ENCODE results near the gene PLCG1.

The PLCG1 gene

GRCh38 chr20:41182296-41183212 lies 45.2 kb downstream of the PLCG1 start:
- DNase-seq = no peak

DNA sequence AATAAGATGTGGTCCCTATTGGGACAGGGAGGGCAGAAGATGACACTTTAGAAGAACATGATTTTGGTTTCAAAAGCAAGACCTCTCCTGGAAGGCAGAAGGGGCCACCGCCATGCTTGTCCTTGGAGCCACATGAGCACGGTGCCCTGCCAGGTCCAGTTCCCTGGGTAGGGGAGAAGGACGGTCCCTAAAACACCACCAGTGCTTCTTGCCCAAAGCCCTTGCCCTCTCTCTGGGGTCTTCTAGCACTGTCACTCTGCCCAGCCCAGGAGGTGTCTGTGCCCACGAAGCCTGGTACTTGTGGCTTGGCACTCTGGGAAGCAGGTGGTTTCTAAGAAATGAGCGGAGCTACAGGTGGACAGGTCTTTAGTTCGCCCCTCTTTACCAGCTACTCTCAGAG lies 46.0 kb downstream of the PLCG1 start:
- DNase-seq = no peak

DNA sequence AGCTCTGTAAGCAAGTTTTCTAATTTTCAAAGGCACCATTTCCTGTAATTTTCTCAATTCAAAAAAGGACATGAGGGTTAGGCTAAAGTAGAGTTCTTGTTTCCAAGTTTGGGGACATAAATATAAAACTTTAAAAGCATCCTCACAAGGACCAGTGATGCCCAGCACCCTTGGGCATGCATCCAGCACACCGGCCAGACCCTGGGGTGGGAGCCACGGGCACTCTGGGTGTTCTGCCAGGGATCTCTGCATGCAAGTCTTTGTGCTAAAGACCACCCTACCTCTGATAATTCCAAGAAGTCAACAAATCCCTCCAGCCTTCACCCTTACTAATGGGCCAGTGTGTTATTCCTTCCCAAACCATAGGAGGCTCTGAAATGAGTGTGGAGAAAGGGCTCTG lies 46.5 kb downstream of the PLCG1 start:
- no peak for DNase-seq

DNA sequence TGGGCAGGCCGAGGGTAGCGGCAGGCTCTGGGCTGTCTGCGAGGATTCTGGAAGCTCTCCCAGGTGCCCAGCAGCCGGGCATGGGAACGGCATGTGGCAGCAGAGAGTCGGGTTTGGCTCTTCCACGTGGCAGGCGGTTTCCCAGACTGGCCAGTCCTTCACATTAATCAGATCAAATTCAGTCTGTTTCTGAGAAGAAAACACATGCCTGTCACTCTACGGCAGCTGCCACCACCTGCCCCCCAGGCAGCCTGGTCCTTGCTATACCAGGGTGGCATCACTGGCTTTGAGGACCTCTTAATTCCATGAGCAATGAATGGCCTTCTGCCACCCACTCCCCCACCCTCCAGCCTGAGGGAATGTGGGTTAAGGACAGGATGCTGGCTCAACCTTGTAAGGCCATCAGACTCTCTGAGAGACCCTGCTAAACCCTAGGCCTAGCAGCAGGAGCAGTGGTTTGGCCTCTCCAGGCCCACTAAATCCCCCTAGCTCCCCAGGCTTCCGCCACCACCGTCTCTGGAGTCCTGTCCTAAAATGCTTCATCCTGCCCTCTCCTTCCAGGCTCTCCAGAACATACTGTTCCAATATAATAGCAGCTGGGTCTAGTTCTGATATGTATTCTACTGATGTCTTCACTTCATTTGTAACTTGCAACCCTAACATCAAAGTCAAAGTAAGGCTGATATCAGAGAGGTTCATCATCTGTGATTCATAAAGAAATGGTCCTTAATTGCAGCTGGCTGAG lies 47.8 kb downstream of the PLCG1 start:
- DNase-seq = no peak

GRCh38 chr20:41187668-41188067 lies 50.3 kb downstream of the PLCG1 start:
- DNase-seq = no peak

- no peak for DNase-seq
Observed at GRCh38 chr20:41191562-41192500, 54.5 kb downstream of the PLCG1 start.

- no peak for DNase-seq
Observed at GRCh38 chr20:41192575-41192974, 55.2 kb downstream of the PLCG1 start.

DNA sequence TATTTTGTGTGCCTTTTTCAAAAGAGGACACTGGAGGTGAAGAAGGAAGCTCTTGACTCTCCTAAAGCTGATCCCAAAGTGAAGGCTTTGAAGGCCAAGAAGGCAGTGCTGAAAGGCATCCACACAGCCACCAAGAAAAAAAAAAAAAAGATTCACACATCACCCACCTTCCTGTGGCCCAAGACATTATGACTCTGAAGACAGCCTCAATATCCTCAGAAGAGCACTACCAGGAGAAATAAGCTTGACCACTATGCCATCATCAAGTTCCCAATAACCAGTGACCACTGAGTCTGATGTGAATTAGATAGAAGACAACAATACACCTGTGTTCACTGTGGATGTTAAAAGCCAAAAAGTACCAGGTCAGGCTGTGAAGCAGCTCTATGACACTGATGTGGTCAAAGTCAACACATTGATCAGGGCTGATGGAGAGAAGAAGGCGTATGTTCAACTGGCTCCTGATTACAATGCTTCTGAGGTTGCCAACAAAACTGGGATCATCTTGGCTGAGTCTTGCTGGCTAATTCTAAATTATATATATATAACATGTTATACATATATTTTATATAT lies 59.4 kb downstream of the PLCG1 start:
- DNase-seq = no peak

- no peak for DNase-seq
Observed at GRCh38 chr20:41198443-41198842, 61.1 kb downstream of the PLCG1 start.

- no peak for DNase-seq
Observed at GRCh38 chr20:41200446-41201202, 63.3 kb downstream of the PLCG1 start.

DNA sequence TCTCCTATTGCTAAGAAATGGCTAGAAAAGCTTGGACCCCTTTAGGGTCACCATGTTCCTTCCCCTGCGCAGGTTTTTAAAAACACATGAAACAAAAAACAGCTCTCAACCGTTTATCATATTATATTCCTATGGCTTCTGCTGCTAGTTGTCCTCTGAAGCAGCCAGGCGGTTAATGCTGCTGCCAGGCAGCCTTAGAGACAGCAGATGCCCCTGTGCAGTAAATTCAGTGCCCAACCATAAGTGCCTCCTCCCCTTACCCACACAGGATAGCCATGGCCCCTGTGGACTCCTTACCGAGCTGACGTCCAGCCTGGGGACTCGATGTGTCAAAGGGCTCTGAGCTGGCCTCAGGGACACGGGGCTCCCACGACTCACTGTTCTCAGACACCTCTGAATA lies 64.4 kb downstream of the PLCG1 start:
- no peak for DNase-seq

DNA sequence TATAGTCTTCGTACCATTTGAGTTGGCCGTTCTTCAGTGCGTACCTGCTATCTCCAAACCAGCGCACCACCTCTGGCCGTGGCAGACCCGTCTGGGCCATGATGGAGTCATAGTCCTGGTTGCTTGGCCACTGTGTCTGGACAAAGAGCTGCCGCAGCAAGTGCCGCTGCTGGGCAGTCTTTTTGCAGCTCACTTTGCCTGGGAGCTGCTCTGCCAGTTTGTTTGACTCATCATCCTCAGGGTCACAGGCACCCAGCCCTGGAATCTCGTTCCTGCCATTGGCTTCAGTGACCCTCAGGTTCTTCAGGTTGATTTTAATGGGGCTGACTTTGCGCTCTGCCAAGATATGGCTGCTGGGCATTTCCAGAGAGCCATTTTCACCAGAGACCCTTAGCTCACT lies 65.1 kb downstream of the PLCG1 start:
- no peak for DNase-seq

DNA sequence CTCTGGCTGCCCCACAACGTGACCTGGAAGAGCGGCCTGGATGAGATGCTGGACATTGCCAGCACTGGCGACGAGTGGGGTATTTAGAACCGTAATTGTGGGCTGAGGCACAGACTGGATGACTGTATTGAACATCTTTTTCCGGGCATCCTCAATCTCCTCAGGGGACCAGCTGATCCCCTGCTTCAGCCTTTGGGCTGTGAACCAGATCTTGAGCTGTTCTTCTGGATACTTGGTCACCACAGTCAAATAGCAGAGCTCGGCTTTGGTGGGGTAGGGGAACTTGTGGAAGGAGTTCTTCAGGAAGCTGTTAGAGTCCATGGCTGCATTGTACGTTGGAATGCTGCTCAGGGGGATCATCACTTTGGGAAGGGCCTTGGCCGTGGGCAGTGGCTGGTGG lies 66.3 kb downstream of the PLCG1 start:
- DNase-seq = no peak

DNA sequence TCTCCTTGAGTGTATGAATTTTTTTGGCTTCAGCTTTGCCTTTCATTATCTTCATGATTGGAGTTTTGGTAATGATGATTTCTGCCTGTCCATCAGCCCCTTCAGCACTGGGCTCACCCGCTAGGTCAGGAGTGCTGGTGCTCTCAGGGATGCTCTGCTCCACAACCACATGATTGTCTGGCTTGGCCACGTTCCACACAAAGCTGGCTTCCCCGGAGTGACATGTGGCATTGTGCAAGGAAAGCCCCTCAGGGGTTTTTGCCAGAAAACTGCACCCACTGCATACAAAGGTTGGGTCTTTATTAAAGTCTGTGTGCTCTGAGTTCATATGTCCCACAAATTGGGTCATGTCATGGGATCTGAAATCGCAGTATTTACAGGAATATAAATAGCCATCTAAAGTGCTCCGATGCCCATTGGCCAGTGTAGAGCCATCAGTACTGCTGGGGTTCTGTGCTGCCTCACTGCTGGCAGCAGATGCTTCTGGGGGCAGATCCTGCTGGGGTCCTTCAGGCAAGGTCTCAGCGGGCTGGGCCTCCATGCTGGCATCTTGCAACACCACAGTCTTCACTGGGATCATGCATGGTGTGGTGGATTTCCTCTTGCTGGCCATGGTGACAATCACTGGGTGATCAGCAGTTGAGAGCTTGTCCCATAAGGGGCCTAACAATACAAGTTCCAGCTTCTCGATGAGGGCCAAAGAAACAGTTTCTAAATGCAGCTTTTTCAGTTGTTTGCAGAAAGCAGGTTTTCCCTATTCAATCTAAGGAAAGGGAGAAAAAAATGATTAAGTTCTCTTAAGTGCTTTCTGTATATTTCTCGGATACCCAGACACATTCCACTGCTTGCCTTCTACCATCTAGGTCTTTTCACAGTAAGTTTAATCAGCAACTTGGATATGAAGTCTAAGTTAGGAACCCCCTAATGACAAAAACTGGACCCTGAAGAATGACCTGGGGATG lies 67.2 kb downstream of the PLCG1 start:
- DNase-seq = no peak

GRCh38 chr20:41205313-41205712 lies 68.0 kb downstream of the PLCG1 start:
- no peak for DNase-seq

- DNase-seq = no peak
Observed at GRCh38 chr20:41213150-41213820, 75.9 kb downstream of the PLCG1 start.

DNA sequence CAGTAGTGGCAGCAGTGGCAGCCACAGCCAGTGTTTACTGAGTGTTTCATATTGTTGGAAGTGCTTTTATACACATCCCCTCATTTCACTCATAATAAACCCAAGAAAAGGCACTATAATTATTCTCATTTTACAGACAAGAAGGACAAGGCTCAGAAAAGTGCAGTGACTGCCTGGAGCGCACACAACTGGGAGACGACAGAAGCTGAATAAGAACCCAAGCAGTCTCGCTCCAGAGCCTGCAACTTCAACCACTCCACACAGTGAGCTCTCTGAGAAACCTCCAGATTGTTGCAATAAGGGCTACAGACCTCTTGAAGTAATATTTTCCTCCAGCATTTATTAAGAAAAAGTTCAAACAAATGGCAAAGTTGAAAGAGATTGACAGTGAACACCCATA lies 76.9 kb downstream of the PLCG1 start:
- no peak for DNase-seq

GRCh38 chr20:41214666-41215065 lies 77.3 kb downstream of the PLCG1 start:
- DNase-seq = no peak

DNA sequence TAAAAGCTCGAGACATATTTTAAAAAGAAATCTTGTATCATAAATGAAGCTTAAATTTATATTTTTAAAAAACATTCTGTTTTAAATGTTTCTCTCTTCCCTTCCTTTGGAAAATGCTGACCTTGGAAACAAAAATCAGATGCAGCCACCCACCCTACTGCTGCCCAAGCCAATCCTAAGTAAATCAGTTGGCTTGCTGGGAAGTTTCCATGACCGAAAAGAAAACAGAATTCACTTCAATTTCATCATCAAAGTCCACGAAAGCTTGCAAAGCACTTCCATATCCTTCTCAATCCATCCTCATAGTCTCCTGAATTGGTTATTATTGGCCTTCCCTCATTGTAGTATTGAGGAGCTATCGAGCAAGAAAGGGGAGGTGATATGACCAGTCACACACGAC lies 80.1 kb downstream of the PLCG1 start:
- DNase-seq = no peak

- DNase-seq = no peak
Observed at GRCh38 chr20:41218466-41218865, 81.1 kb downstream of the PLCG1 start.
